H1 (cell line): Measurements from ENCODE around the gene CPSF4. TPM values are rescaled to one million over a fixed set of nuclear protein-coding genes. Genes with fewer than 3 reads are reported as not detected.

Source experiments
- CTCF ChIA-PET: fragments of 300-600 bp; sonication (Branson Sonifier 250); formaldehyde crosslinking; loops from one replicate; lab custom pipeline; 2021; ENCODE audit not compliant: partially characterized antibody; lab: Charles Lee
- POLR2A ChIA-PET: fragments of 300-600 bp; sonication (Branson Sonifier 250); formaldehyde crosslinking; loops from one replicate; lab custom pipeline; 2021; ENCODE audit warnings: inconsistent platforms; ENCODE audit not compliant: partially characterized antibody; lab: Charles Lee
- DNase-seq, 2 experiments: peaks; one replicate each; pipeline versions ENCODE4 v3.0.0 to v3.0.0-alpha.2; 2010 to 2022; ENCODE audit warnings: low spot score in 2 of 2, low read depth in 1 of 2, mixed read lengths in 1 of 2
- FAIRE-seq: peaks from 2 replicates; lab custom pipeline; 2011; peaks lifted over from hg19 to GRCh38; lab: Jason Lieb, UNC
- H2AFZ ChIP-seq: 2 replicates; pipeline ENCODE4 v1.8.1; 2012; ENCODE audit warnings: low read length, inconsistent platforms
- H2AK5ac ChIP-seq: 2 replicates; pipeline ENCODE4 v1.6.1; 2013; ENCODE audit warnings: low read depth, low read length
- H2BK120ac ChIP-seq: replicated peaks from 2 replicates; pipeline ENCODE3; 2013; ENCODE audit warnings: low read depth, low read length, inconsistent platforms
- H2BK12ac ChIP-seq: 2 replicates; pipeline ENCODE4 v1.6.1; 2013; ENCODE audit warnings: low read depth, low read length
- H2BK15ac ChIP-seq: 2 replicates; pipeline ENCODE4 v1.6.1; 2013; ENCODE audit warnings: low read length
- H2BK20ac ChIP-seq: 2 replicates; pipeline ENCODE4 v1.6.1; 2013; ENCODE audit warnings: low read length
- H2BK5ac ChIP-seq: 2 replicates; pipeline ENCODE4 v1.6.1; 2013; ENCODE audit warnings: low read depth, low read length
- H3K14ac ChIP-seq: 2 replicates; pipeline ENCODE4 v1.6.1; 2013; ENCODE audit warnings: inconsistent platforms; ENCODE audit not compliant: insufficient read length
- H3K18ac ChIP-seq: 2 replicates; pipeline ENCODE4 v1.6.1; 2013; ENCODE audit warnings: low read length; ENCODE audit errors: extremely low read depth
- H3K23ac ChIP-seq: 2 replicates; pipeline ENCODE4 v1.6.1; 2013; ENCODE audit warnings: inconsistent platforms; ENCODE audit not compliant: insufficient read length
- H3K23me2 ChIP-seq: 2 replicates; pipeline ENCODE4 v1.6.1; 2013; ENCODE audit warnings: low read depth, low read length
- H3K27ac ChIP-seq: 2 replicates; pipeline ENCODE4 v1.6.1; 2011; ENCODE audit warnings: low read depth, low read length, inconsistent platforms
- H3K27me3 ChIP-seq, 4 experiments: replicated peaks in 1 of 4; 1 replicate in 1 of 4; 2 replicates in 3 of 4; pipeline versions ENCODE4 v1.6.1 to v1.8.1; 2011 to 2013; ENCODE audit warnings: low read length in 3 of 4, mild to moderate bottlenecking in 3 of 4, inconsistent platforms in 2 of 4, mixed read lengths in 2 of 4, moderate library complexity in 1 of 4; ENCODE audit not compliant: control insufficient read depth in 3 of 4, insufficient read depth in 3 of 4; ENCODE audit errors: extremely low read depth in 1 of 4
- H3K36me3 ChIP-seq, 4 experiments: 2 replicates each; pipeline versions ENCODE4 v1.6.1 to v1.8.1; 2011 to 2013; ENCODE audit warnings: mild to moderate bottlenecking in 4 of 4, low read length in 3 of 4, moderate library complexity in 2 of 4, control low read depth in 1 of 4, inconsistent platforms in 1 of 4; ENCODE audit not compliant: insufficient read depth in 4 of 4, control insufficient read depth in 2 of 4
- H3K4ac ChIP-seq: replicated peaks from 2 replicates; pipeline ENCODE3; 2013; ENCODE audit warnings: low read length, low read depth, mixed read lengths, inconsistent platforms; ENCODE audit not compliant: insufficient read length
- H3K4me1 ChIP-seq, 4 experiments: replicated peaks in 1 of 4; 1 replicate in 1 of 4; 2 replicates in 3 of 4; pipeline versions ENCODE4 v1.6.1 to v1.8.1; 2011 to 2013; ENCODE audit warnings: low read length in 3 of 4, inconsistent platforms in 2 of 4, mixed read lengths in 1 of 4; ENCODE audit not compliant: insufficient read depth in 4 of 4, control insufficient read depth in 3 of 4
- H3K4me2 ChIP-seq, 2 experiments: 2 replicates each; pipeline versions ENCODE4 v1.6.1 to v1.8.1; 2011 to 2013; ENCODE audit warnings: low read depth in 2 of 2, low read length in 2 of 2, control low read depth in 1 of 2, inconsistent platforms in 1 of 2, mild to moderate bottlenecking in 1 of 2; ENCODE audit not compliant: insufficient read depth in 1 of 2
- H3K4me3 ChIP-seq, 4 experiments: fragments of 200-600, 300-600 bp in 1 of 4; sonication (generic), shearing (Covaris generic), sonication (Bioruptor Twin) in 1 of 4; 2 replicates each; pipeline versions ENCODE4 v1.5.1 to v1.8.1; 2011 to 2016; ENCODE audit warnings: low read length in 4 of 4, low read depth in 3 of 4, control low read depth in 2 of 4, inconsistent platforms in 2 of 4, mild to moderate bottlenecking in 2 of 4, mixed read lengths in 1 of 4, moderate library complexity in 1 of 4; ENCODE audit not compliant: insufficient read depth in 2 of 4; ENCODE audit errors: extremely low read depth in 1 of 4
- H3K56ac ChIP-seq: replicated peaks from 2 replicates; pipeline ENCODE3; 2013; ENCODE audit warnings: low read depth, mild to moderate bottlenecking, mixed read lengths, low read length, inconsistent platforms; ENCODE audit not compliant: insufficient read length
- H3K79me1 ChIP-seq: 2 replicates; pipeline ENCODE4 v1.6.1; 2013; ENCODE audit warnings: low read depth, low read length, control low read depth
- H3K79me2 ChIP-seq, 2 experiments: 2 replicates each; pipeline versions ENCODE4 v1.6.1 to v1.8.1; 2012 to 2013; ENCODE audit warnings: low read length in 2 of 2, mild to moderate bottlenecking in 2 of 2, inconsistent platforms in 1 of 2; ENCODE audit not compliant: insufficient read depth in 2 of 2, control insufficient read depth in 1 of 2
- H3K9ac ChIP-seq, 4 experiments: replicated peaks in 1 of 4; 1 replicate in 1 of 4; 2 replicates in 3 of 4; pipeline versions ENCODE4 v1.6.1 to v1.8.1; 2011 to 2013; ENCODE audit warnings: low read depth in 3 of 4, low read length in 3 of 4, control low read depth in 2 of 4, mild to moderate bottlenecking in 2 of 4, moderate library complexity in 2 of 4, inconsistent platforms in 1 of 4; ENCODE audit errors: extremely low read depth in 1 of 4
- H3K9me3 ChIP-seq, 2 experiments: 2 replicates each; pipeline versions ENCODE4 v1.6.1 to v1.8.1; 2012 to 2013; ENCODE audit warnings: mild to moderate bottlenecking in 2 of 2, moderate library complexity in 2 of 2, control low read depth in 1 of 2, inconsistent platforms in 1 of 2, low read depth in 1 of 2, low read length in 1 of 2, mixed read lengths in 1 of 2; ENCODE audit not compliant: insufficient read depth in 2 of 2
- H4K20me1 ChIP-seq, 2 experiments: replicated peaks in 1 of 2; 2 replicates each; pipeline versions ENCODE3 to v1.8.1; 2011 to 2013; ENCODE audit warnings: inconsistent platforms in 2 of 2, low read length in 2 of 2, mild to moderate bottlenecking in 1 of 2; ENCODE audit not compliant: insufficient read depth in 2 of 2, control insufficient read depth in 1 of 2
- H4K5ac ChIP-seq: 2 replicates; pipeline ENCODE4 v1.6.1; 2013; ENCODE audit warnings: low read length, low read depth, mixed read lengths, inconsistent platforms; ENCODE audit not compliant: insufficient read length
- H4K8ac ChIP-seq: 2 replicates; pipeline ENCODE4 v1.8.0; 2013; ENCODE audit warnings: mild to moderate bottlenecking, moderate library complexity, low read length, inconsistent platforms; ENCODE audit not compliant: insufficient read depth; ENCODE audit errors: extremely low read depth
- H4K91ac ChIP-seq: replicated peaks from 2 replicates; pipeline ENCODE3; 2013; ENCODE audit warnings: low read length, mixed read lengths, inconsistent platforms; ENCODE audit not compliant: insufficient read length
- CHD2 ChIP-seq: IDR thresholded peaks from 2 replicates; pipeline ENCODE4 v1.6.1; 2012; ENCODE audit warnings: low read length, improper control_type of control experiment
- HDAC2 ChIP-seq, 2 experiments: fragments of 300-600 bp in 1 of 2; sonication (generic) in 1 of 2; IDR thresholded peaks; 2 replicates each; pipeline ENCODE4 v1.6.1; 2011 to 2012; ENCODE audit warnings: low read depth in 2 of 2, low read length in 2 of 2, mild to moderate bottlenecking in 2 of 2, moderate library complexity in 2 of 2, borderline replicate concordance in 1 of 2, inconsistent platforms in 1 of 2
- SP1 ChIP-seq: IDR thresholded peaks from 2 replicates; pipeline ENCODE4 v1.6.1; 2011; ENCODE audit warnings: low read depth, low read length
- SUZ12 ChIP-seq: fragments of 200-600 bp; sonication (generic); IDR thresholded peaks from 2 replicates; pipeline ENCODE4 v1.6.1; 2012; ENCODE audit warnings: mild to moderate bottlenecking, inconsistent platforms, low read length, moderate library complexity, mixed read lengths
- TBP ChIP-seq: IDR thresholded peaks from 2 replicates; pipeline ENCODE4 v1.6.1; 2011; ENCODE audit warnings: low read depth, low read length, improper control_type of control experiment
- WGBS, 2 experiments: shearing (Covaris generic) in 1 of 2; methylation state at CpG; one replicate each; pipeline versions ENCODE4 v1.1.6 to v1.1.7; 2013 to 2015; ENCODE audit warnings: low lambda C conversion rate in 2 of 2, mixed read lengths in 2 of 2, inconsistent platforms in 1 of 2, low coverage in 1 of 2, missing lambda C conversion rate in 1 of 2; ENCODE audit not compliant: insufficient replicate concordance in 2 of 2, insufficient coverage in 1 of 2, insufficient read length in 1 of 2; ENCODE audit errors: extremely low coverage in 1 of 2, missing lambda C conversion rate in 1 of 2; 5-methylcytosine and 5-hydroxymethylcytosine counted together
- polyA plus RNA-seq, 7 experiments: library from polyadenylated mRNA; depleted of rRNA in 3 of 7; stranded (reverse) in 5 of 7; unstranded in 2 of 7; fragments of >200 nt in 5 of 7; fragments of 200-250 nt in 2 of 7; gene quantifications; 1 replicate in 5 of 7; 2 replicates in 1 of 7; 4 replicates in 1 of 7; pipeline versions ENCODE4 v1.2.1 to v1.2.3, GENCODE V29; 2011 to 2013; ENCODE audit warnings: missing spikeins in 2 of 7, mixed read lengths in 2 of 7
- total RNA-seq: library from RNA; stranded (reverse); fragmentation: NEBNext Ultra II Directional; extraction: Animal tissue kit (Norgen Biotek cat#: 25700); gene quantifications from 2 replicates; pipeline ENCODE4 v1.2.1, GENCODE V29; 2021
- TF ChIP-seq, protein P1 (sequence below): IDR thresholded peaks from 2 replicates; pipeline ENCODE4 v1.6.1; 2011; ENCODE audit warnings: low read length, improper control_type of control experiment

The CPSF4 gene
- total and polyA plus RNA-seq, 2 of the 8 experiments (the other 6 are each of a cell fraction or from before 2014, with no cell fraction given) = 77.5 to 103 TPM

DNA sequence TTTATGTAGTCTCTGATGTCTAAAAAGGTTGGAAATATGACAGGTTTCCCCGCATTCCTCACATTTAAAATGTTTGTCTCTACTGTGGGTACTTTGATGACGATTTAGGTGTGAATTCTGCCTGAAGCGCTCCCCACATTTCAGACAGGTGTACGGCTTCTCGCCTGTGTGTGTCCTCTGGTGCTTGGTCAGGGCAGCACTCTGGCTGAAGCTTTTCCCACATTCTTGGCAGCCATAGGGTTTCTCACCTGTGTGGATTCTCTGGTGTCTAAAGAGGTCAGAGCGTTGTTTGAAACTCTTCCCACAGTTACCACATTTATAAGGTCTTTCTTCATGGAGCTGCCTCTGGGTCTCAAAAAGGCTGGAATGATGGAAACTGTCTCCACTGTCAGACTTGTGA is 55.1 kb downstream of the CPSF4 start:
- H2BK12ac ChIP-seq = no peak overlapping the region
- H2BK5ac ChIP-seq = no peak overlapping the region
- no peak overlapping the region for H3K9ac ChIP-seq
- H3K9me3 ChIP-seq = peaks cover 15 to 19% of the 10 kb centered on the region in 2 experiments
- peaks cover 4% of the 10 kb centered on the region; the same call in 1 of the 2 replicates for H3K23me2 ChIP-seq
- peaks cover 8 to 24% of the 10 kb centered on the region in 2 experiments for H3K79me2 ChIP-seq
- CTCF ChIA-PET = interaction anchor here (0.9 kb wide), 1 partner anchor 105 kb away, joined by 3 read pairs; no protein-coding TSS in a partner anchor
- H3K27ac ChIP-seq = no peak overlapping the region
- no peak overlapping the region for H2BK20ac ChIP-seq
- H2BK120ac ChIP-seq = no peak overlapping the region
- H2AK5ac ChIP-seq = no peak overlapping the region
- H4K91ac ChIP-seq = no peak overlapping the region
- no peaks in the 10 kb centered on the region for H3K27me3 ChIP-seq
- H3K4me2 ChIP-seq = no peak overlapping the region
- H4K8ac ChIP-seq = no peak overlapping the region
- H3K4me3 ChIP-seq = no peak overlapping the region
- no peak for DNase-seq
- peaks cover 4 to 40% (median 25%) of the 10 kb centered on the region in 4 experiments; a peak in 7 of 8 replicates for H3K36me3 ChIP-seq
- no peak overlapping the region for H3K14ac ChIP-seq
- H3K56ac ChIP-seq = no peak overlapping the region
- no peak overlapping the region for H2BK15ac ChIP-seq
- H3K18ac ChIP-seq = no peak overlapping the region
- no peak for TF ChIP-seq TBP
- TF ChIP-seq CHD2 = no peak
- no peak for TF ChIP-seq SUZ12
- TF ChIP-seq SP1 = no peak
- TF ChIP-seq, protein P1, sequence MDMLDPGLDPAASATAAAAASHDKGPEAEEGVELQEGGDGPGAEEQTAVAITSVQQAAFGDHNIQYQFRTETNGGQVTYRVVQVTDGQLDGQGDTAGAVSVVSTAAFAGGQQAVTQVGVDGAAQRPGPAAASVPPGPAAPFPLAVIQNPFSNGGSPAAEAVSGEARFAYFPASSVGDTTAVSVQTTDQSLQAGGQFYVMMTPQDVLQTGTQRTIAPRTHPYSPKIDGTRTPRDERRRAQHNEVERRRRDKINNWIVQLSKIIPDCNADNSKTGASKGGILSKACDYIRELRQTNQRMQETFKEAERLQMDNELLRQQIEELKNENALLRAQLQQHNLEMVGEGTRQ = no peak
- TF ChIP-seq HDAC2 (IDR thresholded peaks at IDR 0.05; ENCODE audit: borderline replicate concordance in 1 of 2, low read depth in 2 of 2, low read length in 2 of 2) = no peak
- TF ChIP-seq, all 59 proteins: peak for 0
- no peak overlapping the region for H3K4ac ChIP-seq
- H3K23ac ChIP-seq = no peak overlapping the region
- H4K5ac ChIP-seq = no peak overlapping the region
- WGBS, 2 experiments = 97% methylated on average over 6 of the region's 6 CpGs; no CpG with 5 or more reads in 1 of the 2 experiments
- POLR2A ChIA-PET = no interaction called here
- H3K4me1 ChIP-seq = peaks cover 0 to 4% (median 0%) of the 10 kb centered on the region in 4 experiments; a peak in 3 of 7 replicates
- no peak overlapping the region for H2AFZ ChIP-seq
- no peak for FAIRE-seq
- peaks cover 3 to 9% of the 10 kb centered on the region in 2 experiments for H4K20me1 ChIP-seq
- H3K79me1 ChIP-seq = peaks cover 7% of the 10 kb centered on the region; the same call in 1 of the 2 replicates
